H9 (cell line): ENCODE measurements around the gene TMEM135. TPM values are rescaled to one million over a fixed set of nuclear protein-coding genes. Genes with fewer than 3 reads are reported as not detected.

Experiments
- DNase-seq: peaks from one replicate; pipeline ENCODE4 v3.0.0-alpha.2; 2017
- H2AFZ ChIP-seq: one replicate; pipeline ENCODE4 v1.6.1; 2013; ENCODE audit warnings: mild to moderate bottlenecking, low read length, control low read depth, moderate library complexity
- H2AK5ac ChIP-seq: 2 replicates; pipeline ENCODE4 v1.6.1; 2013; ENCODE audit warnings: low read length, control low read depth, mixed read lengths; ENCODE audit not compliant: insufficient read length
- H2BK120ac ChIP-seq: one replicate; pipeline ENCODE4 v1.6.1; 2013; ENCODE audit warnings: low read depth, mild to moderate bottlenecking, low read length, control low read depth, inconsistent platforms; ENCODE audit not compliant: poor library complexity, severe bottlenecking
- H2BK12ac ChIP-seq: 2 replicates; pipeline ENCODE4 v1.6.1; 2013; ENCODE audit warnings: low read length, control low read depth, mixed read lengths, low read depth; ENCODE audit not compliant: insufficient read length
- H2BK15ac ChIP-seq: 2 replicates; pipeline ENCODE4 v1.6.1; 2013; ENCODE audit warnings: low read depth, low read length, control low read depth
- H2BK20ac ChIP-seq: one replicate; pipeline ENCODE4 v1.6.1; 2013; ENCODE audit warnings: low read depth, mild to moderate bottlenecking, low read length, control low read depth, inconsistent platforms; ENCODE audit not compliant: poor library complexity, severe bottlenecking
- H2BK5ac ChIP-seq: 2 replicates; pipeline ENCODE4 v1.6.1; 2013; ENCODE audit warnings: low read length, control low read depth, mixed read lengths; ENCODE audit not compliant: insufficient read length
- H3K14ac ChIP-seq: 2 replicates; pipeline ENCODE4 v1.6.1; 2013; ENCODE audit warnings: low read length, control low read depth; ENCODE audit not compliant: insufficient read depth
- H3K18ac ChIP-seq: 2 replicates; pipeline ENCODE4 v1.6.1; 2013; ENCODE audit warnings: low read depth, mild to moderate bottlenecking, mixed read lengths, low read length, control low read depth; ENCODE audit not compliant: insufficient read length
- H3K23ac ChIP-seq: 2 replicates; pipeline ENCODE4 v1.6.1; 2013; ENCODE audit warnings: low read length, control low read depth, mixed read lengths, low read depth; ENCODE audit not compliant: insufficient read length
- H3K23me2 ChIP-seq: 2 replicates; pipeline ENCODE4 v1.6.1; 2013; ENCODE audit warnings: low read depth, mild to moderate bottlenecking, mixed read lengths, low read length, control low read depth; ENCODE audit not compliant: insufficient read length, poor library complexity, severe bottlenecking
- H3K27ac ChIP-seq: 2 replicates; pipeline ENCODE4 v1.5.1; 2013; ENCODE audit warnings: low read length, control low read depth, mixed read lengths, low read depth; ENCODE audit not compliant: insufficient read length
- H3K27me3 ChIP-seq: 2 replicates; pipeline ENCODE4 v1.6.1; 2013; ENCODE audit warnings: low read length, control low read depth, inconsistent platforms; ENCODE audit not compliant: insufficient read depth
- H3K4ac ChIP-seq: 2 replicates; pipeline ENCODE4 v1.6.1; 2013; ENCODE audit warnings: low read depth, mild to moderate bottlenecking, control low read depth, inconsistent platforms, low read length, moderate library complexity
- H3K4me1 ChIP-seq: 2 replicates; pipeline ENCODE4 v1.6.1; 2013; ENCODE audit warnings: low read length, control low read depth, inconsistent platforms; ENCODE audit not compliant: insufficient read depth
- H3K4me2 ChIP-seq: 2 replicates; pipeline ENCODE4 v1.6.1; 2013; ENCODE audit warnings: low read length, control low read depth, mixed read lengths; ENCODE audit not compliant: insufficient read length, insufficient read depth
- H3K56ac ChIP-seq: 2 replicates; pipeline ENCODE4 v1.6.1; 2013; ENCODE audit warnings: low read depth, mild to moderate bottlenecking, mixed read lengths, low read length, control low read depth; ENCODE audit not compliant: insufficient read length
- H3K79me1 ChIP-seq: 2 replicates; pipeline ENCODE4 v1.6.1; 2013; ENCODE audit warnings: low read depth, mild to moderate bottlenecking, moderate library complexity, low read length, control low read depth, inconsistent platforms; ENCODE audit not compliant: insufficient read depth, poor library complexity, severe bottlenecking
- H3K79me2 ChIP-seq: 2 replicates; pipeline ENCODE4 v1.6.1; 2013; ENCODE audit warnings: low read length, control low read depth, inconsistent platforms; ENCODE audit not compliant: insufficient read depth
- H3K9ac ChIP-seq: 2 replicates; pipeline ENCODE4 v1.6.1; 2013; ENCODE audit warnings: low read length, control low read depth, mixed read lengths; ENCODE audit not compliant: insufficient read length; ENCODE audit errors: extremely low read depth
- H3K9me3 ChIP-seq: one replicate; pipeline ENCODE4 v1.6.1; 2013; ENCODE audit warnings: low read depth, low read length, inconsistent platforms; ENCODE audit not compliant: control insufficient read depth
- H3T11ph ChIP-seq: one replicate; pipeline ENCODE4 v1.6.1; 2013; ENCODE audit warnings: mild to moderate bottlenecking, low read length, control low read depth, inconsistent platforms
- H4K20me1 ChIP-seq: one replicate; pipeline ENCODE4 v1.6.1; 2013; ENCODE audit not compliant: control insufficient read depth, insufficient read length, insufficient read depth
- H4K5ac ChIP-seq: 2 replicates; pipeline ENCODE4 v1.6.1; 2013; ENCODE audit warnings: low read depth, mild to moderate bottlenecking, mixed read lengths, low read length, control low read depth; ENCODE audit not compliant: insufficient read length
- H4K8ac ChIP-seq: replicated peaks from 2 replicates; pipeline ENCODE4 v1.6.1; 2013; ENCODE audit warnings: low read length, control low read depth, mixed read lengths, low read depth; ENCODE audit not compliant: insufficient read length
- H4K91ac ChIP-seq: 2 replicates; pipeline ENCODE4 v1.6.1; 2013; ENCODE audit warnings: low read depth, mild to moderate bottlenecking, moderate library complexity, mixed read lengths, low read length, control low read depth; ENCODE audit not compliant: insufficient read length
- H3K27ac Mint-ChIP-seq, 3 experiments: 2 replicates in 2 of 3; 3 replicates in 1 of 3; pipeline ENCODE4 v1.8.0; 2020 to 2021; ENCODE audit warnings: mixed read lengths in 3 of 3, mild to moderate bottlenecking in 1 of 3, moderate library complexity in 1 of 3
- H3K27me3 Mint-ChIP-seq: 2 replicates; pipeline ENCODE4 v1.8.0; 2021; ENCODE audit warnings: low read depth, mild to moderate bottlenecking, moderate library complexity, mixed read lengths
- H3K36me3 Mint-ChIP-seq, 3 experiments: 2 replicates in 2 of 3; 3 replicates in 1 of 3; pipeline ENCODE4 v1.8.0; 2020 to 2021; ENCODE audit warnings: low read depth in 3 of 3, mixed read lengths in 3 of 3; ENCODE audit not compliant: insufficient read depth in 1 of 3
- H3K4me1 Mint-ChIP-seq, 2 experiments: 2 replicates each; pipeline ENCODE4 v1.8.0; 2020; ENCODE audit warnings: mixed read lengths in 2 of 2
- H3K4me3 Mint-ChIP-seq, 2 experiments: 2 replicates in 1 of 2; 3 replicates in 1 of 2; pipeline ENCODE4 v1.8.0; 2020 to 2021; ENCODE audit warnings: mild to moderate bottlenecking in 2 of 2, mixed read lengths in 2 of 2, moderate library complexity in 1 of 2
- H3K9me3 Mint-ChIP-seq, 2 experiments: 2 replicates in 1 of 2; 3 replicates in 1 of 2; pipeline ENCODE4 v1.8.0; 2020; ENCODE audit warnings: mild to moderate bottlenecking in 2 of 2, mixed read lengths in 2 of 2, moderate library complexity in 1 of 2
- WGBS: extraction: QIAGEN DNeasy Blood & Tissue Kit; methylation state at CpG from one replicate; pipeline ENCODE4 v1.1.7; 2013; ENCODE audit warnings: missing lambda C conversion rate, low lambda C conversion rate, mixed read lengths; ENCODE audit not compliant: insufficient read length; ENCODE audit errors: extremely low coverage; 5-methylcytosine and 5-hydroxymethylcytosine counted together
- total RNA-seq: library from RNA; stranded (reverse); gene quantifications from 2 replicates; pipeline ENCODE4 v1.2.1, GENCODE V29; 2021
- TF ChIP-seq, protein P1 (sequence below): fragments of 200-600 bp; sonication (generic); conservative IDR thresholded peaks from 3 replicates; pipeline ENCODE4 v1.8.0; 2021; ENCODE audit warnings: antibody characterized with exemption, mild to moderate bottlenecking

Gene TMEM135
- total RNA-seq, 1 experiment from 2014 or later = 25.2 TPM

DNA sequence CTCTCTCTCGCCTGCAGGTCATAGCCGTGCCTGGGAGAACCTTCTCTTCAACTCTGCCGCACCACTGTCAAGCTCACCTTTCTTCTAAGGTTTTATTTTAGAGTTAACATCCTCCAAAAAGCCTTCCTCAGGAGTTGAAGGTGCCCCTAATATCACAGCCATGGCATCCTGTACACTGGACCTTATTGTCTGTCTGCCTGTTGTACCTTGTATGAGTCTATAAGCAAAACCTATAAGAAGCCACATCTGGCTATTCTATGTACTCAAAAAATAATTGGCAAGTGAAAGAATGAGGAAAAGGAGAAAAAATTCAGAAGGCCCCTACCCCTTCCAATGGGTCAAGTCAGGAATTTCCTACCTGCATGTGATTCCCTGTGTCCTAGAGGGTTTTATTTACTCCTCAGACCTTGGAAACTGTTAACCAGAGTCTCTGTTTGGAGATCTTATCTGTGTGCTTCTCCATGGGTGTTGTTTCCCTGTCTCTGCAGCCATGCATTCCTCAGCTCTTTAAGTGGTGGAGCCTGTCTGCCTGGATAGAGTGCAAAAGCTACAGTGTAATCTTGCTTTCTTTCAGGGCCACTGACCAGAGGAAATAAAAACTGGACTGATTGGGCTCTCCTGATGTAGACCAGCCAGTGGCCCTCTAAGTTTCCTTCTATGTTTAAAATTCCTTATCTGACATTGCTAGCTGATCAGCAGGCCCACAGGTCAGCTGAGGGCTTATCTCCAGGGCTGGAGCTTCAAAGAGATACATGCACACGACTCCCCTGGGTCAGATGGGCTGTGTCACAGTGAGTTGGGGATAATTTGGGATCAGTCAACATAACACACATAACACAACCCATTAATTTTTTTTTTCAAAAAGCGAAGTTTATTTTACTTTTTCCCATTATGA, 37.6 kb upstream of the TMEM135 start:
- Histone ChIP-seq H3K27me3 (no peaks in the 10 kb centered on the region), H2AK5ac (no peak overlapping the region), H3K18ac (no peak overlapping the region), H2AFZ (no peak overlapping the region), H3K9me3 (no peaks in the 10 kb centered on the region), H3K79me2 (no peaks in the 10 kb centered on the region), H2BK120ac (no peak overlapping the region), H3K4me1 (no peaks in the 10 kb centered on the region), H3K23ac (no peak overlapping the region), H2BK12ac (no peak overlapping the region), H3K23me2 (no peaks in the 10 kb centered on the region), H3K27ac (no peak overlapping the region), H3K14ac (no peak overlapping the region), H3K4me2 (no peak overlapping the region), H4K20me1 (no peaks in the 10 kb centered on the region), H4K5ac (no peak overlapping the region), H3K79me1 (no peaks in the 10 kb centered on the region), H3T11ph (no peak overlapping the region), H3K9ac (no peak overlapping the region), H4K91ac (no peak overlapping the region), H2BK5ac (no peak overlapping the region), H2BK20ac (no peak overlapping the region), H3K4ac (no peak overlapping the region), H4K8ac (no peak overlapping the region), H3K56ac (no peak overlapping the region), H2BK15ac (no peak overlapping the region)
- H3K4me1 Mint-ChIP-seq = peaks cover 14 to 20% of the 10 kb centered on the region in 2 experiments
- no peak for DNase-seq
- H3K27ac Mint-ChIP-seq = peak overlapping the region in 1 of 3 experiments; percentile 11; a peak in 3 of 7 replicates
- WGBS = no CpG with 5 or more reads among the region's 5 CpGs
- no peak overlapping the region for H3K4me3 Mint-ChIP-seq
- no peaks in the 10 kb centered on the region for H3K9me3 Mint-ChIP-seq
- H3K36me3 Mint-ChIP-seq = no peaks in the 10 kb centered on the region
- H3K27me3 Mint-ChIP-seq = no peaks in the 10 kb centered on the region
- TF ChIP-seq, protein P1, sequence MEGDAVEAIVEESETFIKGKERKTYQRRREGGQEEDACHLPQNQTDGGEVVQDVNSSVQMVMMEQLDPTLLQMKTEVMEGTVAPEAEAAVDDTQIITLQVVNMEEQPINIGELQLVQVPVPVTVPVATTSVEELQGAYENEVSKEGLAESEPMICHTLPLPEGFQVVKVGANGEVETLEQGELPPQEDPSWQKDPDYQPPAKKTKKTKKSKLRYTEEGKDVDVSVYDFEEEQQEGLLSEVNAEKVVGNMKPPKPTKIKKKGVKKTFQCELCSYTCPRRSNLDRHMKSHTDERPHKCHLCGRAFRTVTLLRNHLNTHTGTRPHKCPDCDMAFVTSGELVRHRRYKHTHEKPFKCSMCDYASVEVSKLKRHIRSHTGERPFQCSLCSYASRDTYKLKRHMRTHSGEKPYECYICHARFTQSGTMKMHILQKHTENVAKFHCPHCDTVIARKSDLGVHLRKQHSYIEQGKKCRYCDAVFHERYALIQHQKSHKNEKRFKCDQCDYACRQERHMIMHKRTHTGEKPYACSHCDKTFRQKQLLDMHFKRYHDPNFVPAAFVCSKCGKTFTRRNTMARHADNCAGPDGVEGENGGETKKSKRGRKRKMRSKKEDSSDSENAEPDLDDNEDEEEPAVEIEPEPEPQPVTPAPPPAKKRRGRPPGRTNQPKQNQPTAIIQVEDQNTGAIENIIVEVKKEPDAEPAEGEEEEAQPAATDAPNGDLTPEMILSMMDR = no peak
